ENCODE data around the gene FCGR3B.
"Not testable (repeated sequence)": the region's sequence is repeated elsewhere in the genome, so short reads cannot be mapped to it uniquely, and the experiment has no call there.

FCGR3B gene

DNA sequence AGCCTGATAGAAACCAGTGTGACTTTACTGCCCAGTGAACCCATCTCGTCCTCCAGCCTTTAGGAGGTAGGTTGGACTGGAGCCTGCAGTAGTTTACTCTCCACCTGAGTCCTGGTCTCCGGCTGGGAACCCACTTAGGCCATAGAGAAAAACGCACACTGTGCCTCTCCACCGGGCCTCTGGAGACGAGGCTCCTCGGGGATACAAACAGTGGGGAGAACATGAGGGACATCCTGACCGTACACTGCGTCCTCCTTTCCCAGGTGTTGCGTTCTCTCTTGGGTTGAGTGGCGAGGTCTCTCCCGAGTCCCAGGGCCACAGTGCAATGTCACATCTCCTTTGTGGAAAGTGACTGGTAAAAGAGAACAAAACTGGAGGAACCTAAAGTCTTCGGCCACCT is 26.0 kb downstream of the FCGR3B start:
- not testable (repeated sequence) for DNase-seq

DNA sequence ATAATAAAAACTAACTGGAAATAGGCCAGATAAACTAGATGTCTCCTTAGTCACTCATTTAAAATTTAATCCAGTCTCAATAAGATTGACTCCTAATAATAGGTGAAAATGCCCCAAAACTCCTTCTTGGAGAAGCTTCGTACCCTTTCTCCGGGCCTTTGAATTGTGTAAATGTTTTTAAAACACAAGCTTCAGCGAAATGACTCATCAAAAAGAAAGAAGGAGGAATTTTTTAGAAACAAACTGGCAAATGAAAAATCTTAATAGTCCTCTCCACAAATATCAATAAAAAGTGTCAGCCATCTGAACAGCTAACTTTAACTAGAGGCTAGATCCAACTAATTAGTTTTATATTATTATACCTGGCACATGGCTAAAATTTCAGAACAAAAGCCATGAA is 33.9 kb downstream of the FCGR3B start:
- DNase-seq: not testable (repeated sequence)

DNA sequence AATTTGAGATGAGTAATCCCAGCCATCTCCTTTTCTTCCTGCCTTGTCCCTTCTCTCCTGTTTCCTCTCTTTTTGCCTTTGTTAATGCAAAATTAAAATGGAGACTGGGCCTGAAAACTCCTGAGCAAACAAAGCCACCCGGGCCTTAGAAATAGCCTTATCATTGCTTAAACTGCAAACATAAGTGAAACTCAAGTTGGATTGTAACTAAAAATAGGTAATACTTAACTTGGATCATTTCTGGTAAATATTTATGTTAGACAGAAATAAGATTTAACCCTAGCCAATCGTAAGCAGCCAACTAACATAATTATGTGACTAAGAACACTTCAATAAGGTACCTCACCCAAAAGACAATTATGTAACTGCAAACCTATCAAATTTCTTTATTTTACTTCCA is 35.4 kb downstream of the FCGR3B start:
- DNase-seq: not testable (repeated sequence)

DNA sequence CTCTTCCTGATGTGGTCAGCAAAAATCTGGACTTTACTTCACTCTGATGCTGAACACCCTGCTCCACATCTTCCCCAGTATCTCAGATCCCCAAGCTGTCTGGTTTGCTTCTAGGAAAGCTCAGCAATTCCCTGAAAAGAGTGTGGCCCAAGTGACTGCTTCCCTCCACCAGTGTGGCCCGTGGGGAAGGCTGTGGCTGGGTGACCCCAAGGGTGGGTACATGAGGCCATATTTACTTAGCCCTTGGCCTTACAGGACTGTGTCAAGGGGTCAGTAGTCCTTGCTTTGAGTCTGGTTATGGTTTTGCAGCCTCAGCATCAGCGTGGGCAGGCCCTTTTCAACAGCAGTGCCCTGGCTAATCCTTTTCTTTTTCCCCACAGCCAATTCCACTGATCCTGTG is 35.8 kb downstream of the FCGR3B start:
- DNase-seq: not testable (repeated sequence)

DNA sequence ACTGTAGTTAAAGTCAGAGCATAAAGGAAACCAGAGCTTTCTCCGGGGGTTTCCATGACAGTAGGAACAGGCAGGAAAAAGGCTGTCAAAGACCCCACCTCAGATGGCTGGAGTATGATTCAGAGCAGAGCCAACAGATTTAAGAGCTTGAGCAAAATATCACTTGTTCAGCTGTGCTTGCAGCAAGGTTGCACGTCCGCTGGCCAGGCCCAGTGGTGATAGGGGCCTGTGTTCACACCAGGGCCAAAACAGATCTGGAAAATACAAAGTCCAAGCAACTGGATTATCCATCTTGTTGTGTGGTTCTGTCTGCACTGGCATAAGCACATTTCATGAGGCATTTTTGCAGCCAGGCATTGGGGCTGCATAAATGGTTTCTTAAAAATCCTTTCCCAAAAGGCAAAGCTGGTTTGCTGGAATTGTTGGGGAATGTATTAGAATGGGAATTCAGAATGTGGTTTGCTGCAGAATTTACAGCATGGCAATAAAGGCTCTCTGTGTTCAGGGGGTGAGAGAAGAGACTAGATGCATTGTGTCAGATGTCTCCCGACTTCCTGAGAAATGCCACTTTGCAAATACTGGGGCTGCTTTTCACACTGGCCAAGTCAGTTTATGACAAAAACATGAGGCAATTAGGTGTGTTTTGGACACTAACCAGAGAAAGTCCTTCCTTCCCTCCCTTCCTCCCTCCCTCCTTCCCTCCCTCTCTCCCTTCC is 36.5 kb downstream of the FCGR3B start:
- DNase-seq: not testable (repeated sequence)

DNA sequence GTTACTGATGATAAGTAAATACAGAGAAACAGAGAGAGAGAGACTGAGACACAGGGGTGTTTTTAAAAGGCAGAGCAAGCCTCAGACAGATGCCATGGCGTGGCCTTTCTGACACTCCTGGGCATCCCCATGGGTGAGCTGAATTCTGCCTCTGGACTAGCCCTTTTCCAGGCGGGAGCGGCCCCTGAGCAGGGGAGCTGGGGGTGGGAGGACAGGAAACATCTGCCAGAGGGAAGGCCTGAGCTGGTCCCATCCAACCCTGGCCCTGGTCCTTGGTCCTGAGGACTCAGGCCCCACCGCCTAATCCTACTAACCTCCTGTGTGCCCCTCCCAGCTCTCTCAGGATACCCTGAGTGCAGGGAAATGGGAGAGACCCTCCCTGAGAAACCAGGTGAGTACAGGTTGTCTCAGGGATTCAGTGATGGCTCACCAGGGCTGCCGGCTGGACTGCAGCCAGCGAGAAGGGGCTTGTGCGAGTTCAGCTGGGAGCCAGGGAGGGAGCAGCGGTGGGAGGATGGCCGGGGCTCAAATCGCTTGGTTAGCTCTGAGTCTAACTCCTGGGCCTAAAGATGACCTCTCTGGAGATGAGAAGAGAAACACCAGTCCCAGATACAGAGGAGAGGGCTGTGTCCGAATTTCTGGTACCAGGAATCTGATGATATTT is 37.8 kb downstream of the FCGR3B start:
- DNase-seq: not testable (repeated sequence)

DNA sequence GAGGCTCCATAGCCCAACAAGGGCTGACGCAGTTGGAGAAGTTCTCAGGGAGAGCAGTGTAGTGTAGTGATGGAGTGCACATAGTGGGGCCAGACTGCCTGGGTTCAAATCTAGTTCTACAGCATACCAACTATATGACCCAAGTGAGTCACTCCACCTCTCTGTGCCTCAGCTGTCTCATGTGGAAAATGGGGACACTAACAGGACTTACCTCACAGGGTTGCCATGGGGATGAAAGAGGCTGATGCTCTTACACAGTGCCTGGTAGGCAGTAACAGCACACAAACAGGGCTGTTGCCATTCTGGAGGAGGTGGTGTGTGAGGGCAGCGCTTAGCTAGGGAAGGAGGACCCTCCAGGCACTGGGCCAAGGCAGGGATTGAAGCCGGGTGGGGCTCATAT is 38.4 kb downstream of the FCGR3B start:
- DNase-seq: not testable (repeated sequence)

DNA sequence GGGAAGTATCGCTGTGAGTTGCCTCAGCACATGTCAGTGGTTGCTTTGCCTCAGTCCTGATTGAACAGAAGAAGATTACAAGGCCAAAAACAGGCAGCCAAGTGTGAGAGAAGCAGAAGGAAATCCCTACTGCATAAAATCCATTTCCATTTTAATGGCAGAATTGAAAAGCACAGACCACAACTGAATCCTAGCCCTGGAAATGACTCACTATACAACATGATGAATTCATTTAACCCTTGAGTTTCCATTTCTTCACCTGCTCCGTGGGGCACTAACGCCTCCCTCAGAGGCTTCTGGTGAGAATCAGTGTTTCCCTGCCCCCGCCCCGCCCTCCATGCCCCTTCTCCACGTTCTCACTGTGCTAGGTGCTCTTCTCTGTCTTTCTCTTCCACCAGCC is 41.1 kb downstream of the FCGR3B start:
- DNase-seq: not testable (repeated sequence)

DNA sequence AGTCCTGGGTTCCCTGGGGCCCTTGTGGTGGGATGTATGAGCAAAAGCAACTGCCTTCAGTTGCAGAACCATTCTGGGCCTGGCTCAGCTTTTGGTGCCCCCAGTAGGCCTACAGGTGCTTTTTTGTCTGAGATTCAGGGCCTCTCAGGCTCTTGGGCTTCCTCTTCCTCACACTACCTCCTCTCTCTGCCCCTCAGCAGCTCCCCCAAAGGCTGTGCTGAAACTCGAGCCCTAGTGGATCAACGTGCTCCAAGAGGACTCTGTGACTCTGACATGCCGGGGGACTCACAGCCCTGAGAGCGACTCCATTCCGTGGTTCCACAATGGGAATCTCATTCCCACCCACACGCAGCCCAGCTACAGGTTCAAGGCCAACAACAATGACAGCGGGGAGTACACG is 41.6 kb downstream of the FCGR3B start:
- not testable (repeated sequence) for DNase-seq

DNA sequence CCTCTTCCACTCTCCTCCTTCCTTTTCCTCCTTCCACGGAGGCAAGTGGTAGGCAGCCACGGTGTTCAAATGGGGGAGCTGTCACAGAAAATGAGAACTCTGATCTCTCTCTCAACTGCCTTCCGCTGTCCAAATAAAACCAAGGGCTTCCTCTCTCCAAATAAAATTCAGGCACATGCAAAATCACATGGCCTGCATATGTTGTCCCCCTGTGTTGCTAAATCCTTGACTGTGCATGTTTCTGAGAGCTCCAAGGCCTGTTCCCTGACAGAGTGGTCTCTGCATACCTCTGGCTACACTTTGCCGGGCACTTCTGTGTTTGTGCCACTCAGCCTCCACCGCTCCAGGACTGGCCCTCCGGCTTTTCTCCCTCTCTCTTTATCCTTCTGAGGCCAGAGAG is 42.4 kb downstream of the FCGR3B start:
- not testable (repeated sequence) for DNase-seq

DNA sequence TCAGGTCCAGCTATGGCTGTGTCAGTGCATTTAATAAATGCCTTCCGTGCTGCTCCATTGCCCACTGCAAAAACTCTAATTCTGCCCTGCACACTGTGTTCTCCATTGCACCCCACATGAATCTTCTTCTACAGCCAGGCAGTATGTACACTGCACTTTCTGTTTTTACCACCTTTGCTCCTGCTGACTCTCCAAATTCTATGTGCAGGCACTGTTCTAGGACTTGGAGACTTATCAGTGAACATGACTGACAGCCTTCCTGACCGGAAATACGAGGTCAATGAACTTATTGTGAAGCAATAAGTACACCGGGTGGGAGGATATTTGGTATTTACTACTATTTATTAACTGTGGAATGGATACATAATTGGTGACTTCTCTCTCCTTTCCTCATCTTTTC is 48.1 kb downstream of the FCGR3B start:
- not testable (repeated sequence) for DNase-seq

DNA sequence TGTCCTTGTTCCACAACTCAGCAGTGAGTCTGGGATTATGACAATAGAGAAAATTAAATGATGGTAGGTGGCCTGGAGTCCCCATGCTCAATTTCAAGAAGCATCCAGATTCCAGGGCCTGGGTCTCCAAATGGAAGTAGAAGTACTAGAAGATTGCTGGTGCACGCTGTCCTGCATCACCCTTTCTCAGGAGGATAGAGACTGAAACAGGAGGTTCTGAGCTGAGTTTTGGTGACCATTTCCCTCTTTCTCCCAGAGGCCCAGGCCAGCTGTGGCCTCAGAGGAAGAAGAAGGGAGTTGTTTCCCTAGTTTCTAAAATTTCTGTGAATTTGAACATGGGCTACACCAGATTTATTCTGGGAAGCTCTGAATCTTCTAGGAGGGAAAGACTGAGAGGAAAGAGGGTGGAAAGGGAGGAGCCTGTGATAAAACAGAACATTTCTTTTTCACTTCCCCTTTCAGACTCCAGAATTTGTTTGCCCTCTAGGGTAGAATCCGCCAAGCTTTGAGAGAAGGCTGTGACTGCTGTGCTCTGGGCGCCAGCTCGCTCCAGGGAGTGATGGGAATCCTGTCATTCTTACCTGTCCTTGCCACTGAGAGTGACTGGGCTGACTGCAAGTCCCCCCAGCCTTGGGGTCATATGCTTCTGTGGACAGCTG is 50.0 kb downstream of the FCGR3B start:
- not testable (repeated sequence) for DNase-seq

DNA sequence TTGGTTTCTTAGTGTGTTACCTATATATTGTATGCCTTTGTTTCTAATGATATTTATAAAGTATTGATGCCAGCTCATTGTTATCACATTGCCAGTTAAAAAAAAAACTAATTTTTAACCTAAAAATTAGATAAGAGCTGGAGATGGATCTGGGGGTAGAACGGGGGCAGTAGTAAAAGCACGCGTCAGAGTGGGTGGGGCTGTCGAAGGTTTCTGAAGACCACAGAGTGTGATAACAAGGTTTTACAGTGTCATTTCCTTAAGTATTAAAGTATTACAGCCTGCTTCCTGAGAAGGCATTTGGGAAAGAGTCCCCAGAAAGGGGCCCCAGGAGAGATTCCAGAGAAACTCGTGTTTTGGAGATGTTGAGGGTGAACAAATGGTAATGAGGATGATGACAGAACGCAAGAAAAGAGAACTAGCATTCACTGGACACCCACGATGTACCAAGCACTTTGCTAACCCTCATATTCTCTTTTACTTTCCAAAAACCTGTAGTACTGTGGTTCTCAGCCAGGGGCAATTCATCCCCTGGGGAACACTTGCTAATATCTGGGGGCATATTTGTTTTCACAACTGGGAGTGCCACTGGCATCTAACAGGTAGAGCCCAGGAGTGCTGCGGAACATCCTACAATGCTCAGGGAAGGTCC is 51.0 kb downstream of the FCGR3B start:
- DNase-seq: not testable (repeated sequence)

DNA sequence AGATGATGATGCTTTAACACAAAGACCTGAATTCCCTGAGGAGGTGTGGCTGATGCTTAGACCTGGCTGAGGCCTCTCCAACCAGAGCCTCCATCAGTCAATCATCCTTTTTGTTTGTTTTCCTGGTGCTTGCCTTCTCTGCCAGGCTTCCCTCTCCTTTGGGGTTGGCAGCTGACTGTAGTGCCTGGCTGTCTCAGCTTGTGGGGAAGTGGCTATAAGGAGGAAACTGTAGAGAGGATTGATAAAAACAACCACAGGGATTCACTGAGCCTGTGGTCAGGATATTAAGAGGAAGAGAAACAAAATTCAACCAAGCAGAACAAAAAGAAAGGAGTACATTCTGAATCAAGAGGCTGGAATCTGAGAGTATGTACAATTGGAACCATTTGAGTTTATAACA is 54.3 kb downstream of the FCGR3B start:
- DNase-seq: not testable (repeated sequence)
